DMS114 treated with DMSO at 0.1 percent for 48 hours (cell line): ENCODE data around the gene USP14.

ENCODE experiments used
- DNase-seq: peaks from one replicate; lab custom pipeline; 2025; ENCODE audit not compliant: unreplicated experiment; lab: John Stamatoyannopoulos, UW

USP14 gene

DNA sequence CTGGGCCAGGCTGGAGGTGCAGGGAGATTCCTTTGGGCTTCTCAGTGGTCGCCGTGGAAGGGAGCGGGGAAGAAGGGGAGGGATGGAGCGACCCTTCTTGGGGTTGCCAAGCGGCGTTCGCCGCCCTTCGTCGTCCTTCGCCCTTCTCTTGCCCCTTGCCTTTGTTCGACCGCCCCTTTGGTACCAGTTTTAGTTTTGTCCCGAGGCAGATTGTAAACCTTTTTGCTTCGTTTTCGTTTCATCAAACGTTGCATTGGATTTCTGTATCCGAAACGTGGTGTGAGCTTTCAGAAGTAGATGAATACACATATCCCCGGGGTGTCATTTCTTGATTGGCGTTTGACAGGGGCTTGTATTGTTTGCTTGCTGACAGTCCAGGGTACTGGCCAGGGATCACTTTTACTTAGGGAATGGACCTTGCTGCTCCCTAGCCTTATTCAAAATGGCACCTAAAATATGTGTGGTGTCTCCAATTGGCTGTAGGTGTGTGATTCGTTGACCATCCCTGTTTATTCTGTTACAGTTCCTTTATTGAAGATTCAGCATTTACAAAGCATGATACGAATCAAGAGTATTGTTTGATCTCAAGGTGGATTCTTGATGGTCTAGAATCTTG is 788 bp downstream of the USP14 start:
- peak; percentile 14 for DNase-seq

DNA sequence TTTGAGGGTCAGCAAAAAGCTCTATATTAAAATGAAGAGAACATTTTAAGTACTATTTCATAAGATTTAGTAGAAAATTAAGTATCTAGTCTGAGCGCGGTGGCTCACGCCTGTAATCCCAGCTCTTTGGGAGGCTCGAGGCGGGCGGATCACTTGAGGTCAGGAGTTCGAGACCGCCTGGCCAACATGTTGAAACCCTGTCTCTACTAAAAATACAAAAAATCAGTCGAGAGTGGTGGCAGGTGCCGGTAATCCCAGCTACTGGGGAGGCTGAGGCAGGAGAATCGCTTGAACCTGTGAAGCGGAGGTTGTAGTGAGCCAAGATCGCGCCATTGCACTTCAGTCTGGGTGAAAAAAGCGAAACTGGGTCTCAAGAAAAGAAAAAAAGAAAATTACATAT is 1.6 kb downstream of the USP14 start:
- no peak for DNase-seq

DNA sequence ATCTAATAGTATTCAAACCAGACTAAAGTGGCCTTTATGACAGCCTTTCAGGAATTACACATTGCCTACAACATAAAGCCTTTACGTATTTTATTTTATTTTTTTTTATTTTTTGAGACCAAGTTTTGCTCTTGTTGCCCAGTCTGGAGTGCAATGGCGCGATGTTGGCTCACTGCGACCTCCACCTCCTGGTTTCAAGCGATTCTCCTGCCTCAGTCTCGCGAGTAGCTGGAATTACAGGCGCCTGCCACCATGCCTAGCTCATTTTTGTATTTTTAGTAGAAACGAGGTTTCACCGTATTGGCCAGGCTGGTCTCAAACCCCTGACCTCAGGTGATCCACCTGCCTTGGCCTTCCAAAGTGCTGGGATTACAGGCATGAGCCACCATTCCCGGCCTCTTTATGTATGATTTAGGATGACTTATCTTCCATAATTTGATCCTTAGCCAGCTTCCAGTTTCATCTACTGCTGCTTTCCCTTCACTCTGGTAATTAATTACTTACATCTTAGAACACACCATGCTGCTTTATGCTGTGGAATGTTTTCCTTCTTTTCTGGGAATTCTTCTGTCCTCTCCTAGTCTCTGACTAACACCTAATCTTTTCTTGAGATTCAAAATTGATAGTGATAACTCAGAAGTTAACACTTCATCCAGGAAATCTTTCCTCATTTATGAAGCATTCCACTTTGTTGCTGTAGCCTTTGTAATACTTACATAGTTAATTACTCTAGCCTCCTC is 2.6 kb downstream of the USP14 start:
- DNase-seq: no peak

DNA sequence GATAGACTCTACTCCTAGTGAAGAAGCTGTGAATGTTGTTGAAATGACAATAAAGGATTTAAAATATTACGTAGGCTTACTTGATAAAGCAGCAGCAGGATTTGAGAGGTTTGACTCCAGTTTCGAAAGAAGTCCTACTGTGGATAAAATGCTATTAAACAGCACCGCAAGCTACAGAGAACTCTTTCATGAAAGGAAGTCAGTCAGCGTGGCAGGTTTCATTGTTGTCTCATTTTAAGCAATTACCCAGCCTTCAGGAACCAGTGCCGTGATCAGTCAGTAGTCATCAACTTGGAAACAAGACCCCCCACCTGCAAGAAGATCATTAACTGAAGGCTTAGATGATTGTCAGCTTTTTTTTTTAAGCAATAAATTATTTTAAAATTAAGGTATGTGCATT is 14.0 kb downstream of the USP14 start:
- no peak for DNase-seq

DNA sequence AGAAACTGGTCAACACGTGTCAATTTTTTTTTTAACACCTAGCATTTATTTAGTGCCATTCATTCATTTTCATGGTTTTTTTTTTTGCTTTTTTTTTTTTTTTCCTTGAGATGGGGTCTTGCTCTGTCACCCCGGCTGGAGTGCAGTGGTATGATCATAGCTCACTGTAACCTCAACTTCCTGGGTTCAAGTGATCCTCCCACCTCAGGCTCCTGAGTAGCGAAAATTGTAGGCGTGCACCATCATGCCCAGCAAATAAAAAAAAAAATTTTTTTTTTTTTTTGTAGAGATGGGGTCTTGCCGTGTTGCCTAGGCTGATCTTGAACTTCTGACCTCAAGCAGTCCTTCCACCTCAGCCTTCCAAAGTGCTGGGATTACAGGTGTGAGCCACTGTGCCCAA is 21.1 kb downstream of the USP14 start:
- no peak for DNase-seq

DNA sequence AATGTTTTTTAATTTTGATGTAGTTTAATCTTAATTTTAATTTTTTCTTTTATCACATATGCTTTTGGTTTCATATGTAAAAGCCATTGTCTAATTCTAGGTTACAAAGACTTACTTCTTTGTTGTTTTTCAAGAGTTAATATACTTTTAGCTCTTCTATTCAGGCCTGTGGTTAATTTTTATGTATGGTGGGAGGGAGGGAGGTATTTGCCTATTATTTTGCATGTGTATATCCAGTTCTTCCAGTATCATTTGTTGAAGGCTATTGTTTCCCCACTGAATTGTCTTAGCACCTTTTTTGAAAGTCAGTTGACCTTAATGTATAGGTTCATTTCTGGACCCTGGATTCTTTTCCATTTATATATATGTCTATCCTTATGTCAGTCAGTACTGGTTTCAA is 23.4 kb downstream of the USP14 start:
- DNase-seq: no peak

DNA sequence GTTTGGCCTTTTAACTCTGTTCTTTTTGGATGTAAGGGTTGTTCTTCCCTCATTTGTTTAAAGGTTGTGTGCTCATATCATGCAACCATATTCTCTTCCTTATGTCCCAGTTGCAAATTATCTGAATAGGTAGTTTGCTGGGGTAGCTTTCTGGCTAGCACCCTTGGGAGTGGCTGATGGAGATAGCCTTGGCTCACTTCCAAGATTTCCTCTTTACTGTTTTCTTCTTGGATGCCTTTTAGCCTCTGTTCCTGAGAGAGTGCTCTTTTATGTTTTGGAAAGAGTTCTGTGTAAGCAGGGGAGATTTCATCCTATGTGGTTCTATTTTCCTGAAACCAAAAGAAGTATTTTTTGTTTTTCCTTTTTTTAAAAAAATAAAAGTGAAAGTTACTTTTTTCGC is 25.4 kb downstream of the USP14 start:
- DNase-seq: no peak

DNA sequence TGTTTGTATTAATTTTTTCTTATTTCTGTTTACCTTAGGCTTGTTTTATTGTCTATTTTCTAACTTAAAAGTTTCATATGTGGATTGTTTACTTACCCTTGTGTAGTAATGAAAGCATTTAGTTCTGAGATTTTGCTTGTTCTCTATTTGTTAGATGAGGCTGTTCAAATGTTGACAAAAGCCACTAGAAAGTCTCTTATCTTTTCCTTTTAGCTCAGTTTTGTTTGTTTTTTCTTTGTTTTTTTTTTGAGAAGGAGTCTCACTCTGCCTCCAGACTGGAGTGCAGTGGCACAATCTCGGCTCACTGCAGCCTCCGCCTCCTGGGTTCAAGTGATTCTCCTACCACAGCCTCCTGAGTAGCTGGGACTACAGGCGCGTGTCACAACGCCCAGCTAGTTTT is 30.9 kb downstream of the USP14 start:
- DNase-seq: no peak

DNA sequence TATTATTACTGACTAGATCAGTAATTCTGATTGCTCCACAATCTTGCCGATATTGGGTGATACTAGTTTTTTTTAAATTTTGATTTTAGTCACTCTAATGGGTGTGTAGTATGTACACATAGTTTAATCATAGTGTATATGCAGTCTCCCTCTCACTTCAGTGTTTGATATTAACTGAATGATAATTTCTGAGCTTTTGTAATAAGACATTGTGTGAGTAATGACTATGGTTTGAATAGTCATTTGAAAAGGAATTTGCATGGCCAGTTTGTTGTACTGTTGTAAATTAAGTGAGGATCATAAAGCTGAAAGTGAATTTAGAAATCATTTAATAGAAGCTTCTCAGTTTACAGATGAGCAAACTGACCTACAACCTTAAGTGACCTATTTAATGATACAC is 33.4 kb downstream of the USP14 start:
- DNase-seq: no peak

DNA sequence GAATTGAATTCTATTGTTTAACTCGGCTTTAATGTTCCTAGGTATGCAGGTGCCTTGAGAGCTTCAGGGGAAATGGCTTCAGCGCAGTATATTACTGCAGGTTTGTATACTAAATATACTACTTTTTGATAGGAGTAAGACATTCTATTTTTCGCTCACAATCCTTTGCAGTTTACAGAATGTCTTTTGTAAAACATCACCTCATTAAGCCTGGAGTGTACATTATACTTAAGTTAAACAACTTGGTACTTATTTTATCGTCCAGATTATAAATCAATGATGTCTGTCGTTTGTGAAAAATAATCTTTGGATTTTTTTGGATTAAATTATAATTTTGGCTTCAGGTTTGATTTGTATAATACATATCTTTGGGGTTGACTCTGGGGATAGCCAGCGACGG is 34.4 kb downstream of the USP14 start:
- DNase-seq: no peak

DNA sequence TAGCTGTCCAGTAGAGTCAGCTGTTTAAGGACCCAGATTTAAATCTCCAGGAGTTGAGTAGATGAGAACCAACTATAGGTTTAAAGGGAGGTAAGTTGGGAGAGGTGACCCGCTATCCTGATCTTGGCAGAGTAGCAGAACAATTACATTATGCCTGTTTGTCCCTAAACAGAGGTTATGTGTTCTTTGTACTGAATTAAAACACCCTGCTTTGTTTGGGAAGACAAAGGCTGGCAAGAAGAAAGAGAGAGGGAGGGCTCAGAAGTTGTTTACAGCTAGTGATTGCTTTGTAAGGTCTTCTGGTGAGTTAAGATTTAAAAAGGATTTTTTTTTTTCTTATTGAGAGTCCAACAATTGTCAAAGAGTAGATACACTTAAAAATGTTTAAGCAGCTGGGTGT is 37.3 kb downstream of the USP14 start:
- no peak for DNase-seq

DNA sequence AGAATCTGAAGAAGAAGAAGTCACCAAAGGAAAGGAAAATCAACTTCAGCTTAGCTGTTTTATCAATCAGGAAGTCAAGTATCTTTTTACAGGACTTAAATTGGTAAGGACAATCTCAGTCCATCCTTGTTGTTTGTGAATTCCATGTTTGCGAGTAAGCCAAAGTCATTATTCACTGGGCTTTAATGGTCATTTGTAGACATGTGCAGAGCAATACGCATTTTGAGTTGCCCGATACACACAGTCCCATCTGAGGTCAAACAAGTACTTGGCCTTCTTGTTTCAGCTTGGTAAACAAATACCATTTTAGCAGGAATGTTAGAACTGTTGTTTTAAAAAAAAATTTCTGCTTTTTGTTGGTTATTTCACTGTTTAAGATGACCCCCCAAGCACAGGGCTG is 40.9 kb downstream of the USP14 start:
- DNase-seq: no peak

DNA sequence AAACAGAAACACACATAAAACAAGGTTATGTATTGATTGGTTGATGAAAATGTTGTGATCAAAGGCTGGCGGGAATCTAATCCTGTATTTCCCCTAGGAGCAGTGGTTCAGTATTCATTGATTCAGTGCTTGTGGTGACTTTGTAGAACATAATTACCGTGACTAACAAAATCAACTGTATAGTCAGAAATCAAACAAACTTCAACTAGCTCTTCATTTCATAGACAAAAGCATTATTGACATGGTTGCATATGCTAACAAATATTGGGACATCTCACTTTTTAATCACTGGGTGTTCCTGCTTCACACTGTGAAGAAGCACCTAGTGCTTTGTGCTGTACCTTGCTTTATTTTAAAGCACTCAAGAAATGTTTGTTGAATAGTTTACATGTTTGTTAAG is 41.4 kb downstream of the USP14 start:
- no peak for DNase-seq

DNA sequence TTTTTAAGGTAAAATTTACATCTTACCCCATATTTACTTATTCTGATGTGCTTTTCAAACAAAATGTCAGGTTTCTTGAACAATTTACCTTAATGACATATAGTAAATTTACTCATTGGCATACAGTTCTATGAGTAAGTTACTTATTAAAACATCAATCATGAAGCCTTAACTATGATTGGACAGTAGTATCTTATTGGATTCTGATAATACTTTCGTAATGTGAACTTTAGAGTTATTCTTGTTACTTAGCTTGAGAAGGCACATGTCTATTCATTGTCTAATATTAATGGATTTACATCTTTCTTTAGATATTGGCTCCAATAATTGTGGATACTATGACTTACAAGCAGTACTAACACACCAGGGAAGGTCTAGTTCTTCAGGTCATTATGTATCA is 51.7 kb downstream of the USP14 start:
- DNase-seq: no peak

DNA sequence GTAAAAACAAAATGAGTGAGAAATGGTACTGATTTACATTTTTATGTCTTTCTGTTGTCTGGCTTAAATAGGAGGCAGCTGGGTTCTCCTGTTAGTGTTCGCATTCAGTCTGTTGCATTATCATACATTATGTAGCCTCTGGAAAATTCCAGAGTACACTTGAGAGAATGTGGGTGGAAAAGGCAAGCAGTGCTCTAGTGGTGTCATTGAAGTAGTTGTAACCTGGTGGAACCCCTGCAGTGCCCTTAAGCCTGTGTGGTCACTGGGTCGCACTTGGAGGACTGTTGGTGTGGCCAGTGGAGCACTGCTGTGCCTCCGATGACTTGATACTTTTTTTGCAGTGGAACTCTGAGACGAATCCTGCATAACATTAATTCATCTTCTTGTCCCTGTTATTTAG is 52.4 kb downstream of the USP14 start:
- DNase-seq: no peak

DNA sequence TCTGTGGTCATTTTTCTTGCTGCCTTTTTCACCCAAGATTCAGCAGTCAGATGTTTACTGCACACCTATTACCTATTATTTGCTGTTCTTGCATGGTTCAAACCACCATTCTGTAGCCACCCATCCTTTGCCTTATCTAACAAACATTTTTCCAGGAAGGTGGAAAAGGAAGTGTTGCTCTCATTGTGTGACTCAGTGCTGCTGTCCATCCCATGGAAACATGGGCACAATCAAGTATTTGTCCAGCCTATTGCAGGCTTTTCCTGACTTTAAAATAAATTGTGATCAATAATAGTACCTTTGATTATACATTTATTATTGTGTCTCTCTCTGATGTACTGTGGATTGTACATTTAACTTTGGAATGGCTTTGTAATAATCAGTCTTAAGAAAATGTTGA is 53.2 kb downstream of the USP14 start:
- no peak for DNase-seq

DNA sequence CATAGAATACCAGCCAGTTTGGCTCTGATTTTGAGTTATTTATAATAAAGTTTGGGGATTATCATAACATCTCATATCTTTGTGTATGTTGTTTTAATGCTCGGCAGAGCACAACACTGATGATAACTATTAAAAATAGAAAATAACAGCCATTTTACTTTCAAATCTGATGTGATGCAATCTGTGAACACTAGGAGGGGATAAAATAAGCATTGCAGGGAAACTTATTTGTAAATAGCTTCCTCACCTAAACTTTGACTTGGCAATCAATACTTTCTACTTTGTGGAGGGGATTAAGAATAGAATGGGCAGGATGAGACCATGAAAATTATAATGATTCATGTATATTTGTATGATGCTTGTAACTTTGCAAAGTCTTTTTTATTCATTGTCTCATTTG is 54.4 kb downstream of the USP14 start:
- DNase-seq: no peak

DNA sequence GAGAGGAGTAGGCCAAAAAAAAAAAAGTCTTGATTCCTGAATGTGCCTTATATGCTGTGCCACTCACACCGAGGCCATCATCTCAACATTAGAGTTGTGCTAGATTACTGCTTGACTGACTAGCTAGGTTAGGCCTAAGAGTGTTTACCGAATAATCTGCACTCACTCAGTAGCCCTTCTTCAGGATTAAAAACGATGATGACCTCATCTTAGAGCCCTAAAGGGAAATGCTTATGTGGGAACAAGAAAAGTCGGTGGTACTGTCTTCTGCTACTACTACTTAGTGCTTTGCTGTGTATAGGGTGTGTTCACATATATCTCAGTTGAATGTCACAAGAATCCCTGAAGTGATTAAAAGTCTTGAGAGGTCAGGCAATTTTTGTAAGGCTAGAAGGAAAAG is 55.1 kb downstream of the USP14 start:
- no peak for DNase-seq

DNA sequence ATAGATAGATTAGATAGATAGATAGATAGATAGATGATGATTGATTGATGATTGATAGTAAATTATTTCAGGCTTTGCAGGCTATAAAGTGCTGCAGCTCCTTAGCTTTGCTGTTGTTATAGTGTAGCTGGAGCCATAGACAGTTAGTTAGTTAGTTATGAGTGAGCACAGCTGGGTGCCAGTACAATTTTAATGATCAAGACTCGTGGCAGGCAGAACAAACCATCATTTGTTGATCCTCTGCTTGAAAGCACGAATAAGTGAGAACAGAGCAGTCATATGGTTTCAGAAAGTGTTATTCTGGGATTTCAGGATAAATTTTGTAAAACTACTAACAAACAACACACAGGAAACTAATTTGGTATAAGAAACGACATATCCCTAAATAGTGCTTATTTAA is 55.6 kb downstream of the USP14 start:
- DNase-seq: no peak

DNA sequence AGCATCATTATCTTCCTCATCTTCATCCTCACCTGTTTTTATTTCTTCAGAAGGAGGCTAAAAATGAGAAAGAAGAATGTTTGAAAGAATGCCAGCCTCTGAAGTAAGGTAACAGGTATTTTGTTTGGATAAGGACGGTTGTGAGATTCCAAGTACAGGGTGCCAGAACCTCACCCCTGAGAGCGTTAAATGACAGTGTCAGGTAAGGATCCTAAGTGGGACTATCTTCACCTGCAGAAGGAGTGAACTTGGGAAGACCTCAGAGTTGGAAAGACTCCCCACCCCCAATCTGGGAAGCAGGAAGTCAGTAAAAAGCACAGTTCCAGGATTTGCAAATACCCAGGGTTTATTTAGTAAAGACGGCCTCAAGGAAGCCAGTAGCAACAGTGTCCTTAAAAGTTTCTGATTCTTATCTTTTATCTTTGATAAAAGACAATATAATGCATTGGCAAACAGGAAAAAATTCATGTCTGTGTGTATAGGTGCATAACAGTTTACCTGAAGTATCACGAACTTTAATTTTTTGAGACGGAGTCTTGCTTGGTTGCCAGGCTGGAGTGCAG is 57.2 kb downstream of the USP14 start:
- no peak for DNase-seq

DNA sequence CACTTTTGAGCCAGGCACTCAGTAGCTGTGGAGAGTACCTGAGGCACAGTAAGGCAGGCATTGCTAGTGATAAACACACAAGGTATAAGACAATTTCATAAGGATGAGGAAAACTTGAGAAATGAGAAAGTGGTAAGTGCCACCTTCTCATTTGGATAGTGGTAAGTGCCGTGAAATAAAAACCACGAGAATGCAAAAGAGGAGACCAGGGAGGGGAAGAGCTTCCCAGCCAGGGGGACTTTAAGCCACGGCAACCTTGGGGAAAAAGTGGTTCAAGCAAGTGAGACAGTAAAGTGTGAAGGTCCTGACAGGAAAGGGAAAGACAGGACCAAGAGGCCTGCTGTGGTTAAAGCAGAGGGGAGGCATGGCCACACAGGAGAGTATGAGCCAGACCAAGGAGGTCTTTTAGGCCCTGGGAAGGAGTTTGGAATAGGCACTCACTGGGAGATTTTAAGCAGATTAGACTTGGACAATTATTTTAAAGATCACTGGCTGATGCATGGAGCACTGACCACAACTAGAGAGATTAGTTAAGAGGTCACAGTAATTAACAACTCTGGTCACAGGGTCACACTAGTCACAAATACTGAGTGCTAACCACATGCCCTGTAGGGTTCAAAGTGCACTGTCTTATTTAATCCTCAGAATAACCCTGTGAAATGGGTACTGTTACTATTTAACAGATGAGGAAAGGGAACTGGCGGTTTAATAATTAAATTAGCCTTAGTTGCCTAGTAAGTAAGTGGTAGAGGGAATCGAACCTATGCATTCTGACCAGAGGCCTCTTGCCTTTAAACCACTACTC is 59.4 kb downstream of the USP14 start:
- no peak for DNase-seq

DNA sequence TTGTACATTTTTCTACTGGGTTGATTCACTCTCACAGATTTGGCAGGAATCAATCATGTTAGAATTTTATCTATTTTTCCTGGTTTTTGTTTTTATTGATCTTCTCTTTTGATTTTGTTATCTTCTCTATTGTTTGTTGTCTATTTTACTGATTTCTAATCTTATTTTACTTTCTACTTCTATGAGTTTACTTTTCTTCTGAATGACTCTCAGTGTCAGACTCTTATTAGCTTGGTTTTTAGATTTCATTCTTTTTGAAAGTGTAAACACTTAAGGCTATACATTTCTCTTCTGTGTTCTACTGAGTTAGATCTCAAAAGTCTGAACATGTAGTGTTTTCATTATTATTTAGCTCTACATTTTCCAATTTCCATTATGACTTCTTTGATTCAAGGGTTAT is 62.4 kb downstream of the USP14 start:
- no peak for DNase-seq
